K562 (cell line): ENCODE results near the gene SLC9C2. TPM values are rescaled to one million over a fixed set of nuclear protein-coding genes. Genes with fewer than 3 reads are reported as not detected.

Source experiments
- ATF1 ChIP-seq, 2 experiments: fragments of 450-650 bp in 1 of 2; IDR thresholded peaks; 2 replicates each; pipeline ENCODE4 v1.6.1; 2016; ENCODE audit warnings: missing compliant biosample characterization in 1 of 2, missing genetic modification characterization in 1 of 2
- C11orf30 ChIP-seq: fragments of 450-650 bp; IDR thresholded peaks from 2 replicates; pipeline ENCODE4 v1.6.1; 2016; ENCODE audit warnings: low read depth, mild to moderate bottlenecking
- E2F3 ChIP-seq: fragments of 250-450 bp; sonication (Bioruptor Pico); IDR thresholded peaks from 2 replicates; pipeline ENCODE4 v1.4.0; 2020; ENCODE audit warnings: mild to moderate bottlenecking
- ETS2 ChIP-seq: IDR thresholded peaks from 2 replicates; pipeline ENCODE4 v1.6.1; 2016; ENCODE audit warnings: borderline replicate concordance, missing genetic modification characterization, mild to moderate bottlenecking, moderate library complexity, missing compliant biosample characterization; ENCODE audit not compliant: poor library complexity, severe bottlenecking
- HNRNPK ChIP-seq: fragments of 200-400 bp; formaldehyde crosslinking; IDR thresholded peaks from one replicate; pipeline ENCODE4 v1.6.1; 2018; ENCODE audit warnings: mild to moderate bottlenecking, low read depth, low read length; ENCODE audit not compliant: poor library complexity, severe bottlenecking
- KLF13 ChIP-seq: fragments of 450-650 bp; IDR thresholded peaks from 2 replicates; pipeline ENCODE4 v1.6.1; 2016; ENCODE audit warnings: missing genetic modification characterization, low read depth, mild to moderate bottlenecking, missing compliant biosample characterization, moderate library complexity, borderline replicate concordance
- PRPF4 ChIP-seq: fragments of 200-400 bp; formaldehyde crosslinking; IDR thresholded peaks from one replicate; pipeline ENCODE4 v1.6.1; 2017; ENCODE audit warnings: low read length, low read depth, mild to moderate bottlenecking; ENCODE audit not compliant: insufficient read depth, poor library complexity, severe bottlenecking
- STAT5B ChIP-seq: fragments of 250-450 bp; sonication (Bioruptor Pico); IDR thresholded peaks from 2 replicates; pipeline ENCODE4 v1.8.0; 2021; ENCODE audit warnings: mild to moderate bottlenecking, inconsistent platforms
- TAF7 ChIP-seq: fragments of 450-650 bp; IDR thresholded peaks from 2 replicates; pipeline ENCODE4 v1.6.1; 2016; ENCODE audit warnings: missing genetic modification characterization, missing compliant biosample characterization
- TAL1 ChIP-seq: fragments of 450-650 bp; IDR thresholded peaks from 2 replicates; pipeline ENCODE4 v1.6.1; 2016; ENCODE audit warnings: mild to moderate bottlenecking
- TRIM28 ChIP-seq: fragments of 450-650 bp; IDR thresholded peaks from 2 replicates; pipeline ENCODE4 v1.6.1; 2017
- XRCC4 ChIP-seq: IDR thresholded peaks from one replicate; pipeline ENCODE4 v1.6.1; 2011; ENCODE audit not compliant: insufficient read depth, insufficient read length; ENCODE audit errors: extremely low read depth
- YY1 ChIP-seq, 3 experiments: IDR thresholded peaks; 2 replicates each; pipeline ENCODE4 v1.6.1; 2011; ENCODE audit warnings: low read length in 2 of 3, mild to moderate bottlenecking in 2 of 3, moderate library complexity in 2 of 3, borderline replicate concordance in 1 of 3, control low read depth in 1 of 3, low read depth in 1 of 3; ENCODE audit not compliant: insufficient read depth in 3 of 3, insufficient replicate concordance in 2 of 3, control insufficient read depth in 1 of 3, insufficient read length in 1 of 3; ENCODE audit errors: extremely low read depth in 1 of 3
- ZNF217 ChIP-seq: sonication (generic); formaldehyde crosslinking; IDR thresholded peaks from 2 replicates; pipeline ENCODE4 v1.8.0; 2022; ENCODE audit warnings: mild to moderate bottlenecking, missing genetic modification reagents
- ZNF232 ChIP-seq: sonication (generic); formaldehyde crosslinking; IDR thresholded peaks from 2 replicates; pipeline ENCODE4 v1.8.0; 2022; ENCODE audit warnings: mild to moderate bottlenecking, missing genetic modification reagents
- ZNF57 ChIP-seq: fragments of 450-650 bp; formaldehyde crosslinking; IDR thresholded peaks from 2 replicates; pipeline ENCODE4 v1.4.0; 2020; ENCODE audit warnings: mild to moderate bottlenecking, moderate library complexity
- polyA plus RNA-seq, 8 experiments: library from polyadenylated mRNA; depleted of rRNA in 4 of 8; stranded (reverse) in 5 of 8; unstranded in 3 of 8; fragments of >200 nt; fragmentation: Nextera tagmentation in 2 of 8; fragmentation: Illumina TruSeq in 1 of 8; extraction: Ambion mirVana in 2 of 8; extraction: Trizol in 1 of 8; gene quantifications; 2 replicates each; pipeline versions ENCODE4 v1.2.1 to v1.2.3, GENCODE V29; 2011 to 2014; ENCODE audit warnings: inconsistent platforms in 1 of 8, missing spikeins in 1 of 8
- total RNA-seq, 7 experiments: library from RNA; depleted of rRNA in 6 of 7; stranded (reverse); fragments of >200 nt in 6 of 7; fragmentation: Illumina TruSeq in 2 of 7; extraction: Trizol in 2 of 7; gene quantifications; 2 replicates each; pipeline versions ENCODE4 v1.2.1 to v1.2.3, GENCODE V29; 2011 to 2021; ENCODE audit warnings: low replicate concordance in 1 of 7
- TF ChIP-seq, protein P1 (sequence below): sonication (generic); formaldehyde crosslinking; IDR thresholded peaks from 2 replicates; pipeline ENCODE4 v1.8.1; 2023; ENCODE audit warnings: mild to moderate bottlenecking, missing genetic modification reagents
- TF ChIP-seq, protein P2 (sequence below): fragments of 250-450 bp; sonication (Bioruptor Pico); IDR thresholded peaks from 2 replicates; pipeline ENCODE4 v1.8.0; 2022; ENCODE audit warnings: moderate library complexity, mild to moderate bottlenecking, inconsistent platforms
- TF ChIP-seq, protein P3 (sequence below), 3 experiments: IDR thresholded peaks in 2 of 3; conservative IDR thresholded peaks in 1 of 3; 2 replicates each; pipeline ENCODE4 v1.5.1; 2011 to 2012; ENCODE audit warnings: low read length in 3 of 3, mild to moderate bottlenecking in 3 of 3, control low read depth in 2 of 3, improper control_type of control experiment in 1 of 3, inconsistent platforms in 1 of 3, low read depth in 1 of 3, mixed read lengths in 1 of 3, moderate library complexity in 1 of 3; ENCODE audit not compliant: insufficient read depth in 2 of 3
- TF ChIP-seq, protein P4 (sequence below): IDR thresholded peaks from 2 replicates; pipeline ENCODE4 v1.6.1; 2011; ENCODE audit warnings: borderline replicate concordance, low read depth, mild to moderate bottlenecking, moderate library complexity, low read length; ENCODE audit not compliant: insufficient read depth, poor library complexity, severe bottlenecking

The SLC9C2 gene
- total and polyA plus RNA-seq, 9 of the 15 experiments (the other 6 are each of a cell fraction or from before 2014, with no cell fraction given): 0.11 to 0.22 (median 0.15) TPM; not detected in 5

DNA sequence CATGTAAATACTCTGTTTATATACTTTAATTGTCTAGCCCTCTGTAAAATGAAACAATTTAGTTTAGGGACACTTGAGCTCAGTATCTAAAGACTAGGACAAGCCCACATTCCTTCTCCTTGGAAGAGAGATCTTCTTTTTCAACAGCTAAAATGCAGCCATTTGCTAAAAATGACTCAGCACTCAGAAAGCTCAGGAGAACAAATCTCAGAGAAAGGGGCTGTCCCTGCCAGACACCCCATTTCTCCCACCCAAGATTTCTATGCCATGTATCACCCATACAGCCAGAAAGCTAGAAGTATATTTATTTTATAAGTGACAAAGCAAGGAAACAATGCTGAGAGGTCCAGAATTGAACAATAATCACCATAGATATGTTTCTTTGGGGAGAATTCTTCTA is 148.9 kb downstream of the SLC9C2 start (continued):
- TF ChIP-seq, protein P1, sequence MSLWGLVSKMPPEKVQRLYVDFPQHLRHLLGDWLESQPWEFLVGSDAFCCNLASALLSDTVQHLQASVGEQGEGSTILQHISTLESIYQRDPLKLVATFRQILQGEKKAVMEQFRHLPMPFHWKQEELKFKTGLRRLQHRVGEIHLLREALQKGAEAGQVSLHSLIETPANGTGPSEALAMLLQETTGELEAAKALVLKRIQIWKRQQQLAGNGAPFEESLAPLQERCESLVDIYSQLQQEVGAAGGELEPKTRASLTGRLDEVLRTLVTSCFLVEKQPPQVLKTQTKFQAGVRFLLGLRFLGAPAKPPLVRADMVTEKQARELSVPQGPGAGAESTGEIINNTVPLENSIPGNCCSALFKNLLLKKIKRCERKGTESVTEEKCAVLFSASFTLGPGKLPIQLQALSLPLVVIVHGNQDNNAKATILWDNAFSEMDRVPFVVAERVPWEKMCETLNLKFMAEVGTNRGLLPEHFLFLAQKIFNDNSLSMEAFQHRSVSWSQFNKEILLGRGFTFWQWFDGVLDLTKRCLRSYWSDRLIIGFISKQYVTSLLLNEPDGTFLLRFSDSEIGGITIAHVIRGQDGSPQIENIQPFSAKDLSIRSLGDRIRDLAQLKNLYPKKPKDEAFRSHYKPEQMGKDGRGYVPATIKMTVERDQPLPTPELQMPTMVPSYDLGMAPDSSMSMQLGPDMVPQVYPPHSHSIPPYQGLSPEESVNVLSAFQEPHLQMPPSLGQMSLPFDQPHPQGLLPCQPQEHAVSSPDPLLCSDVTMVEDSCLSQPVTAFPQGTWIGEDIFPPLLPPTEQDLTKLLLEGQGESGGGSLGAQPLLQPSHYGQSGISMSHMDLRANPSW (CRISPR knock-in tag): no peak
- peak; percentile 45 for TF ChIP-seq C11orf30
- TF ChIP-seq KLF13 (tag): no peak
- no peak for TF ChIP-seq STAT5B (CRISPR knock-in tag)
- TF ChIP-seq XRCC4: no peak
- no peak for TF ChIP-seq ZNF217 (CRISPR knock-in tag)
- no peak for TF ChIP-seq TAF7 (tag)
- TF ChIP-seq HNRNPK: no peak
- TF ChIP-seq, protein P2, sequence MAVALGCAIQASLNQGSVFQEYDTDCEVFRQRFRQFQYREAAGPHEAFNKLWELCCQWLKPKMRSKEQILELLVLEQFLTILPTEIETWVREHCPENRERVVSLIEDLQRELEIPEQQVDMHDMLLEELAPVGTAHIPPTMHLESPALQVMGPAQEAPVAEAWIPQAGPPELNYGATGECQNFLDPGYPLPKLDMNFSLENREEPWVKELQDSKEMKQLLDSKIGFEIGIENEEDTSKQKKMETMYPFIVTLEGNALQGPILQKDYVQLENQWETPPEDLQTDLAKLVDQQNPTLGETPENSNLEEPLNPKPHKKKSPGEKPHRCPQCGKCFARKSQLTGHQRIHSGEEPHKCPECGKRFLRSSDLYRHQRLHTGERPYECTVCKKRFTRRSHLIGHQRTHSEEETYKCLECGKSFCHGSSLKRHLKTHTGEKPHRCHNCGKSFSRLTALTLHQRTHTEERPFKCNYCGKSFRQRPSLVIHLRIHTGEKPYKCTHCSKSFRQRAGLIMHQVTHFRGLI (CRISPR knock-in tag): no peak
- TF ChIP-seq ZNF232 (CRISPR knock-in tag): no peak
- no peak for TF ChIP-seq ZNF57 (CRISPR knock-in tag)
- no peak for TF ChIP-seq ATF1 (CRISPR knock-in tag; IDR thresholded peaks at IDR 0.05)
- TF ChIP-seq ATF1 (tag; IDR thresholded peaks at IDR 0.05): no peak
- TF ChIP-seq YY1 (IDR thresholded peaks at IDR 0.05; ENCODE audit: borderline replicate concordance in 1 of 3, control insufficient read depth in 1 of 3, extremely low read depth in 1 of 3, insufficient read depth in 3 of 3, insufficient read length in 1 of 3, insufficient replicate concordance in 2 of 3, low read depth in 1 of 3, low read length in 2 of 3): no peak
- no peak for TF ChIP-seq PRPF4
- no peak for TF ChIP-seq TAL1
- TF ChIP-seq, protein P3, sequence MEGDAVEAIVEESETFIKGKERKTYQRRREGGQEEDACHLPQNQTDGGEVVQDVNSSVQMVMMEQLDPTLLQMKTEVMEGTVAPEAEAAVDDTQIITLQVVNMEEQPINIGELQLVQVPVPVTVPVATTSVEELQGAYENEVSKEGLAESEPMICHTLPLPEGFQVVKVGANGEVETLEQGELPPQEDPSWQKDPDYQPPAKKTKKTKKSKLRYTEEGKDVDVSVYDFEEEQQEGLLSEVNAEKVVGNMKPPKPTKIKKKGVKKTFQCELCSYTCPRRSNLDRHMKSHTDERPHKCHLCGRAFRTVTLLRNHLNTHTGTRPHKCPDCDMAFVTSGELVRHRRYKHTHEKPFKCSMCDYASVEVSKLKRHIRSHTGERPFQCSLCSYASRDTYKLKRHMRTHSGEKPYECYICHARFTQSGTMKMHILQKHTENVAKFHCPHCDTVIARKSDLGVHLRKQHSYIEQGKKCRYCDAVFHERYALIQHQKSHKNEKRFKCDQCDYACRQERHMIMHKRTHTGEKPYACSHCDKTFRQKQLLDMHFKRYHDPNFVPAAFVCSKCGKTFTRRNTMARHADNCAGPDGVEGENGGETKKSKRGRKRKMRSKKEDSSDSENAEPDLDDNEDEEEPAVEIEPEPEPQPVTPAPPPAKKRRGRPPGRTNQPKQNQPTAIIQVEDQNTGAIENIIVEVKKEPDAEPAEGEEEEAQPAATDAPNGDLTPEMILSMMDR (IDR thresholded peaks at IDR 0.05 in 2 of 3, conservative IDR thresholded peaks at IDR 0.05 in 1 of 3; ENCODE audit: insufficient read depth in 2 of 3, low read depth in 1 of 3, low read length in 3 of 3): no peak
- no peak for TF ChIP-seq TRIM28
- no peak for TF ChIP-seq E2F3 (CRISPR knock-in tag)
- TF ChIP-seq ETS2: no peak
- TF ChIP-seq, protein P4, sequence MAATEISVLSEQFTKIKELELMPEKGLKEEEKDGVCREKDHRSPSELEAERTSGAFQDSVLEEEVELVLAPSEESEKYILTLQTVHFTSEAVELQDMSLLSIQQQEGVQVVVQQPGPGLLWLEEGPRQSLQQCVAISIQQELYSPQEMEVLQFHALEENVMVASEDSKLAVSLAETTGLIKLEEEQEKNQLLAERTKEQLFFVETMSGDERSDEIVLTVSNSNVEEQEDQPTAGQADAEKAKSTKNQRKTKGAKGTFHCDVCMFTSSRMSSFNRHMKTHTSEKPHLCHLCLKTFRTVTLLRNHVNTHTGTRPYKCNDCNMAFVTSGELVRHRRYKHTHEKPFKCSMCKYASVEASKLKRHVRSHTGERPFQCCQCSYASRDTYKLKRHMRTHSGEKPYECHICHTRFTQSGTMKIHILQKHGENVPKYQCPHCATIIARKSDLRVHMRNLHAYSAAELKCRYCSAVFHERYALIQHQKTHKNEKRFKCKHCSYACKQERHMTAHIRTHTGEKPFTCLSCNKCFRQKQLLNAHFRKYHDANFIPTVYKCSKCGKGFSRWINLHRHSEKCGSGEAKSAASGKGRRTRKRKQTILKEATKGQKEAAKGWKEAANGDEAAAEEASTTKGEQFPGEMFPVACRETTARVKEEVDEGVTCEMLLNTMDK: no peak
